Measurements from ENCODE around the gene OLA1. TPM values are rescaled to one million over a fixed set of nuclear protein-coding genes. Genes with fewer than 3 reads are reported as not detected.

The OLA1 gene
- total RNA-seq, 2 donors from 2014 or later = 43.8 to 56.7 TPM

- Histone ChIP-seq H3K27ac (peak overlapping the region; percentile 88 to 94), H3K36me3 (no peaks in the 10 kb centered on the region), H3K9me3 (no peaks in the 10 kb centered on the region), H3K4me3 (peak overlapping the region in 1 of 2 donors; percentile 3), H3K27me3 (no peaks in the 10 kb centered on the region), H3K4me1 (peaks cover 0 to 52% of the 10 kb centered on the region in 2 donors)
- peak; percentile 91 for DNase-seq (ENCODE audit: low spot score)
- no peak for TF ChIP-seq CTCF (IDR thresholded peaks at IDR 0.05)
These were observed 223.6 kb downstream of the OLA1 start for GRCh38 chr2:174024524-174025270.

- Histone ChIP-seq H3K27ac (peak overlapping the region; percentile 88 to 94), H3K9me3 (no peaks in the 10 kb centered on the region), H3K27me3 (no peaks in the 10 kb centered on the region), H3K4me1 (peaks cover 0 to 52% of the 10 kb centered on the region in 2 donors), H3K36me3 (no peaks in the 10 kb centered on the region), H3K4me3 (no peak overlapping the region)
- peak; percentile 93 for DNase-seq (ENCODE audit: low spot score)
- no peak for TF ChIP-seq CTCF (IDR thresholded peaks at IDR 0.05)
These were observed 224.5 kb downstream of the OLA1 start for GRCh38 chr2:174023591-174024523.

Other genes with a start within 250 kb of the OLA1 start
- gene SP9, start 86.4 kb upstream of the OLA1 start, total RNA-seq = not detected
- gene SCRN3, start 147.2 kb upstream of the OLA1 start, total RNA-seq = 10 to 100 TPM; 11.4 to 23.5 TPM
- gene GPR155, start 238.5 kb upstream of the OLA1 start, total RNA-seq = 10 to 100 TPM; 10.1 to 13.7 TPM

Data from right atrium auricular region (tissue), 2 donors.